ENCODE results near the gene MRPL52. TPM values are rescaled to one million over a fixed set of nuclear protein-coding genes. Genes with fewer than 3 reads are reported as not detected.
A peak's percentile ranks its signal among the peaks of the same experiment; 100 is the strongest.

MRPL52 gene
- total and polyA plus RNA-seq, 2 of the 13 experiments (the other 11 are each of a cell fraction or from before 2014, with no cell fraction given) = 118 to 329 TPM

- TF ChIP-seq, protein P1, sequence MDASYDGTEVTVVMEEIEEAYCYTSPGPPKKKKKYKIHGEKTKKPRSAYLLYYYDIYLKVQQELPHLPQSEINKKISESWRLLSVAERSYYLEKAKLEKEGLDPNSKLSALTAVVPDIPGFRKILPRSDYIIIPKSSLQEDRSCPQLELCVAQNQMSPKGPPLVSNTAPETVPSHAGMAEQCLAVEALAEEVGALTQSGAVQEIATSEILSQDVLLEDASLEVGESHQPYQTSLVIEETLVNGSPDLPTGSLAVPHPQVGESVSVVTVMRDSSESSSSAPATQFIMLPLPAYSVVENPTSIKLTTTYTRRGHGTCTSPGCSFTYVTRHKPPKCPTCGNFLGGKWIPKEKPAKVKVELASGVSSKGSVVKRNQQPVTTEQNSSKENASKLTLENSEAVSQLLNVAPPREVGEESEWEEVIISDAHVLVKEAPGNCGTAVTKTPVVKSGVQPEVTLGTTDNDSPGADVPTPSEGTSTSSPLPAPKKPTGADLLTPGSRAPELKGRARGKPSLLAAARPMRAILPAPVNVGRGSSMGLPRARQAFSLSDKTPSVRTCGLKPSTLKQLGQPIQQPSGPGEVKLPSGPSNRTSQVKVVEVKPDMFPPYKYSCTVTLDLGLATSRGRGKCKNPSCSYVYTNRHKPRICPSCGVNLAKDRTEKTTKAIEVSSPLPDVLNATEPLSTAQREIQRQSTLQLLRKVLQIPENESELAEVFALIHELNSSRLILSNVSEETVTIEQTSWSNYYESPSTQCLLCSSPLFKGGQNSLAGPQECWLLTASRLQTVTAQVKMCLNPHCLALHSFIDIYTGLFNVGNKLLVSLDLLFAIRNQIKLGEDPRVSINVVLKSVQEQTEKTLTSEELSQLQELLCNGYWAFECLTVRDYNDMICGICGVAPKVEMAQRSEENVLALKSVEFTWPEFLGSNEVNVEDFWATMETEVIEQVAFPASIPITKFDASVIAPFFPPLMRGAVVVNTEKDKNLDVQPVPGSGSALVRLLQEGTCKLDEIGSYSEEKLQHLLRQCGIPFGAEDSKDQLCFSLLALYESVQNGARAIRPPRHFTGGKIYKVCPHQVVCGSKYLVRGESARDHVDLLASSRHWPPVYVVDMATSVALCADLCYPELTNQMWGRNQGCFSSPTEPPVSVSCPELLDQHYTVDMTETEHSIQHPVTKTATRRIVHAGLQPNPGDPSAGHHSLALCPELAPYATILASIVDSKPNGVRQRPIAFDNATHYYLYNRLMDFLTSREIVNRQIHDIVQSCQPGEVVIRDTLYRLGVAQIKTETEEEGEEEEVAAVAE (CRISPR knock-in tag; IDR thresholded peaks at IDR 0.05; ENCODE audit: borderline replicate concordance) = no peak
- TF ChIP-seq ZNF292 (CRISPR knock-in tag; IDR thresholded peaks at IDR 0.05; ENCODE audit: borderline replicate concordance, low read depth) (peak; percentile 30; the same call in 1 of the 2 replicates), ZNF160 (CRISPR knock-in tag; IDR thresholded peaks at IDR 0.05) (no peak), HDAC6 (IDR thresholded peaks at IDR 0.05; ENCODE audit: low read depth, low read length) (no peak), ONECUT2 (CRISPR knock-in tag; IDR thresholded peaks at IDR 0.05) (no peak), ZNF674 (CRISPR knock-in tag; IDR thresholded peaks at IDR 0.05; ENCODE audit: low read depth) (no peak), MYPOP (CRISPR knock-in tag; IDR thresholded peaks at IDR 0.05) (no peak; the same call in 1 of the 2 replicates), ADNP (CRISPR knock-in tag; IDR thresholded peaks at IDR 0.05) (no peak), SPEN (CRISPR knock-in tag; IDR thresholded peaks at IDR 0.05; ENCODE audit: low read depth) (no peak), GTF3A (CRISPR knock-in tag; conservative IDR thresholded peaks at IDR 0.05) (no peak), POLR2AphosphoS5 (IDR thresholded peaks at IDR 0.05; ENCODE audit: low read depth, low read length) (no peak), SP5 (CRISPR knock-in tag; IDR thresholded peaks at IDR 0.05; ENCODE audit: borderline replicate concordance, low read depth) (no peak), ZNF337 (CRISPR knock-in tag; IDR thresholded peaks at IDR 0.05; ENCODE audit: borderline replicate concordance, low read depth) (peak; percentile 73; the same call in 1 of the 2 replicates), KLF16 (CRISPR knock-in tag; IDR thresholded peaks at IDR 0.05) (no peak), SOX13 (IDR thresholded peaks at IDR 0.05) (no peak), SOX13 (CRISPR knock-in tag; conservative IDR thresholded peaks at IDR 0.05 in 1 of 2, IDR thresholded peaks at IDR 0.05 in 1 of 2) (no peak), RFX1 (IDR thresholded peaks at IDR 0.05) (no peak), ZNF207 (IDR thresholded peaks at IDR 0.05; ENCODE audit: borderline replicate concordance) (no peak), ZMYM4 (CRISPR knock-in tag; IDR thresholded peaks at IDR 0.05) (no peak), ZFY (CRISPR knock-in tag; IDR thresholded peaks at IDR 0.05) (no peak), REXO4 (CRISPR knock-in tag; IDR thresholded peaks at IDR 0.05; ENCODE audit: borderline replicate concordance) (no peak), ZKSCAN5 (CRISPR knock-in tag; IDR thresholded peaks at IDR 0.05) (no peak), SIX1 (CRISPR knock-in tag; IDR thresholded peaks at IDR 0.05; ENCODE audit: borderline replicate concordance) (0 out of 2 replicates have a peak, but pooled peaks have one; percentile 13), ZNF230 (CRISPR knock-in tag; IDR thresholded peaks at IDR 0.05) (no peak), GATAD1 (CRISPR knock-in tag; IDR thresholded peaks at IDR 0.05) (no peak), ZBTB3 (CRISPR knock-in tag; IDR thresholded peaks at IDR 0.05; ENCODE audit: borderline replicate concordance, low read depth) (no peak)
- TF ChIP-seq, protein P2, sequence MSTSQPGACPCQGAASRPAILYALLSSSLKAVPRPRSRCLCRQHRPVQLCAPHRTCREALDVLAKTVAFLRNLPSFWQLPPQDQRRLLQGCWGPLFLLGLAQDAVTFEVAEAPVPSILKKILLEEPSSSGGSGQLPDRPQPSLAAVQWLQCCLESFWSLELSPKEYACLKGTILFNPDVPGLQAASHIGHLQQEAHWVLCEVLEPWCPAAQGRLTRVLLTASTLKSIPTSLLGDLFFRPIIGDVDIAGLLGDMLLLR (CRISPR knock-in tag; IDR thresholded peaks at IDR 0.05) = no peak
Measured at GRCh38 chr14:22796087-22796707, 33.5 kb upstream of the MRPL52 start (continued).

All from HepG2 (cell line).